ENCODE results near the gene RASGRP1.

DNA sequence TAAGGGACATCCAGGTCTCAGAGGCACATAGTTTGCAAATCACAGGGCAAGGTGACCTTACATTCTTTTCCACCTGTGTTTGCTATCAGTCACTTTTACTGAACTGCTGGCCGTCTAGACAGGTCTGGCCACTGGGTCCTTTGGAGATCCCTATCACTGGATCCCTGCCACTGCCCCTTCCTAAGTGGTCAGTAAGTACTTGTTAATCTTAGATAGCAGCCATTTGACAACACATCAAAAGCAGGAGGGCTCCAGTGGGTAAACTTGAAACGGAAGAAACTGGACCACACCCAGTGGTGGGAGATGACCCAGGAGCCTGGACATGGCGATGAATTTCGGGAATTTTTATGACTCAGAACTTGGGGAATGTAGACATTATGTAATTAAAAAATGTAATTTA lies 28.9 kb upstream of the RASGRP1 start:
- no peak for TF ChIP-seq CTCF (IDR thresholded peaks at IDR 0.05)
- no peak for TF ChIP-seq POLR2A (IDR thresholded peaks at IDR 0.05)
